HepG2 (cell line): ENCODE results near the gene RAB15. TPM values are rescaled to one million over a fixed set of nuclear protein-coding genes. Genes with fewer than 3 reads are reported as not detected.

Experiments used
- ARNT2 ChIP-seq: sonication (generic); formaldehyde crosslinking; IDR thresholded peaks from 2 replicates; pipeline ENCODE4 v1.8.0; 2022; ENCODE audit warnings: mild to moderate bottlenecking, low read depth, missing genetic modification reagents, moderate library complexity
- FOXC1 ChIP-seq: sonication (generic); formaldehyde crosslinking; IDR thresholded peaks from 2 replicates; pipeline ENCODE4 v1.8.0; 2022; ENCODE audit warnings: mild to moderate bottlenecking, missing genetic modification reagents, borderline replicate concordance
- GATAD2A ChIP-seq: IDR thresholded peaks from 2 replicates; pipeline ENCODE4 v1.6.1; 2016
- IRF2 ChIP-seq: IDR thresholded peaks from 2 replicates; pipeline ENCODE4 v1.6.1; 2018; ENCODE audit warnings: missing genetic modification reagents, missing compliant biosample characterization
- KLF13 ChIP-seq: sonication (generic); formaldehyde crosslinking; IDR thresholded peaks from 2 replicates; pipeline ENCODE4 v1.4.0; 2020; ENCODE audit warnings: mild to moderate bottlenecking, missing genetic modification reagents
- PTBP1 ChIP-seq: fragments of 200-400 bp; formaldehyde crosslinking; IDR thresholded peaks from 2 replicates; pipeline ENCODE4 v1.6.1; 2018; ENCODE audit warnings: low read length, low read depth; ENCODE audit not compliant: poor library complexity, severe bottlenecking
- SMC3 ChIP-seq: IDR thresholded peaks from 2 replicates; pipeline ENCODE4 v1.6.1; 2011; ENCODE audit warnings: low read length, improper control_type of control experiment
- ZC3H4 ChIP-seq: sonication (generic); formaldehyde crosslinking; IDR thresholded peaks from 2 replicates; pipeline ENCODE4 v1.4.0; 2020; ENCODE audit warnings: missing genetic modification reagents, borderline replicate concordance
- ZFP82 ChIP-seq: sonication (generic); formaldehyde crosslinking; IDR thresholded peaks from 2 replicates; pipeline ENCODE4 v1.5.1; 2020; ENCODE audit warnings: mild to moderate bottlenecking, missing genetic modification reagents, borderline replicate concordance
- ZNF260 ChIP-seq: sonication (generic); formaldehyde crosslinking; IDR thresholded peaks from 2 replicates; pipeline ENCODE4 v1.4.0; 2020; ENCODE audit warnings: missing genetic modification reagents, low read depth, mild to moderate bottlenecking, borderline replicate concordance
- ZNF329 ChIP-seq: sonication (generic); formaldehyde crosslinking; IDR thresholded peaks from 2 replicates; pipeline ENCODE4 v1.9.0; 2021; ENCODE audit warnings: low read depth, mild to moderate bottlenecking, missing genetic modification reagents
- ZNF557 ChIP-seq: sonication (generic); formaldehyde crosslinking; IDR thresholded peaks from 2 replicates; pipeline ENCODE4 v1.4.0; 2020; ENCODE audit warnings: missing genetic modification reagents
- ZNF558 ChIP-seq: sonication (generic); formaldehyde crosslinking; IDR thresholded peaks from 2 replicates; pipeline ENCODE4 v1.9.0; 2022; ENCODE audit warnings: mild to moderate bottlenecking, missing genetic modification reagents, borderline replicate concordance
- ZNF660 ChIP-seq: sonication (generic); formaldehyde crosslinking; IDR thresholded peaks from 2 replicates; pipeline ENCODE4 v1.5.1; 2020; ENCODE audit warnings: mild to moderate bottlenecking, low read depth, missing genetic modification reagents, borderline replicate concordance
- polyA plus RNA-seq, 8 experiments: library from polyadenylated mRNA; depleted of rRNA in 3 of 8; stranded (reverse) in 7 of 8; unstranded in 1 of 8; fragments of >200 nt; fragmentation: Illumina TruSeq in 4 of 8; extraction: Trizol in 4 of 8; gene quantifications; 2 replicates each; pipeline versions ENCODE4 v1.2.1 to v1.2.3, GENCODE V29; 2011 to 2016; ENCODE audit warnings: low read depth in 4 of 8, missing spikeins in 1 of 8, mixed read lengths in 1 of 8; ENCODE audit not compliant: insufficient read depth in 1 of 8
- total RNA-seq, 5 experiments: library from RNA; depleted of rRNA; stranded (reverse); fragments of >200 nt; fragmentation: Illumina TruSeq; extraction: Trizol; gene quantifications; 2 replicates each; pipeline ENCODE4 v1.2.3, GENCODE V29; 2016; ENCODE audit warnings: low read depth in 1 of 5
- TF ChIP-seq, protein P1 (sequence below): sonication (generic); formaldehyde crosslinking; IDR thresholded peaks from 2 replicates; pipeline ENCODE4 v1.4.0; 2020; ENCODE audit warnings: missing genetic modification reagents
- TF ChIP-seq, protein P2 (sequence below): IDR thresholded peaks from 2 replicates; pipeline ENCODE4 v1.6.1; 2016; ENCODE audit warnings: missing compliant biosample characterization, missing genetic modification reagents, borderline replicate concordance
- TF ChIP-seq, protein P3 (sequence below): sonication (generic); formaldehyde crosslinking; IDR thresholded peaks from 2 replicates; pipeline ENCODE4; 2020; ENCODE audit warnings: missing genetic modification reagents, mild to moderate bottlenecking, borderline replicate concordance
- TF ChIP-seq, protein P4 (sequence below): sonication (generic); formaldehyde crosslinking; IDR thresholded peaks from 2 replicates; pipeline ENCODE4 v1.5.0; 2020; ENCODE audit warnings: missing genetic modification reagents
- TF ChIP-seq, protein P5 (sequence below): sonication (generic); formaldehyde crosslinking; IDR thresholded peaks from 2 replicates; pipeline ENCODE4 v1.8.1; 2023; ENCODE audit warnings: mild to moderate bottlenecking, missing genetic modification reagents

The RAB15 gene
- total and polyA plus RNA-seq, 2 of the 13 experiments (the other 11 are each of a cell fraction or from before 2014, with no cell fraction given), result 7.4 to 18.5 TPM

DNA sequence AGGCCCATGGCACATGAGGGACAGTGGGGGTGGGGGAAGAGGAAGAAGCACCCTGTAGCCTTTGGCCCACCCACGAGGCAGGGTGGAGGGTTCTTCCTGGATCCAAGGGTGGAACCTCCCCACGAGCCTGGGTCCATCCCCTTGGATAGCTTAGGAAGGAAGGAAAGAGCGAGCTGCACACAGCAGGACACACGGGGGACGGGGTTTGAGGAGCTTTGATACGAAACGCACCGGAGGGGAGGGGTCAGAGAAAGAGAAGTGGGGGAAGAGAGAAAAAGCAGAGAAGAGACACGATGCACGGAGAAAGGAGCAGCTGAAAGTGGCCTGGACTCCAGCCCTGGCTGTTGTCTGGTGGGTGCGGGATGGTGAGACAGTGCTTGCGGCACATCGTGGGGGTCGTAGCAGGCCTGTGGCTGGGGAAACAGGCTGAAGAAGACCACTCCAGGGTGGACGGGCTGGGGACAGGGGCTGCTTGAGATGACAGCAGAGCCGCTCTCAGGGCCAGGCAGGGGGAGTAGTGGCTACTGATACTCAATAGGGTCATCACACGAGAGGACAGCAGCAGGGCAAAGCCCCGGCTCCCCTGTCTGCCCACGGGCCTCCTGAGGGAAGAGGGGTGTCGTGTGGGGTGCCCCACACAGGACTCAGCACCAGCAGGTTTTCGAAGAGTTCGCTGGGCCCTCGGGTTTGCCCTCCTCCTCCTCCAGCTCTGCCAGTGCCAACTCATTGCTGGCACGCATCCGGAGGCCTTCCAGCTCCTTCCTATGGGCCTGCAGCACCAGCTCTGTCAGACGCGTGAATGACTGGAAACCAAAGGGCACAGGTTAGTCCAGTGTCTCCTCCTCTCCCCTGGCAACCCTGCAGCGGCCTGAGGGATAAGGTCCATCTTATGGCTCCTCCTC lies 24.2 kb downstream of the RAB15 start (continued):
- TF ChIP-seq, protein P1, sequence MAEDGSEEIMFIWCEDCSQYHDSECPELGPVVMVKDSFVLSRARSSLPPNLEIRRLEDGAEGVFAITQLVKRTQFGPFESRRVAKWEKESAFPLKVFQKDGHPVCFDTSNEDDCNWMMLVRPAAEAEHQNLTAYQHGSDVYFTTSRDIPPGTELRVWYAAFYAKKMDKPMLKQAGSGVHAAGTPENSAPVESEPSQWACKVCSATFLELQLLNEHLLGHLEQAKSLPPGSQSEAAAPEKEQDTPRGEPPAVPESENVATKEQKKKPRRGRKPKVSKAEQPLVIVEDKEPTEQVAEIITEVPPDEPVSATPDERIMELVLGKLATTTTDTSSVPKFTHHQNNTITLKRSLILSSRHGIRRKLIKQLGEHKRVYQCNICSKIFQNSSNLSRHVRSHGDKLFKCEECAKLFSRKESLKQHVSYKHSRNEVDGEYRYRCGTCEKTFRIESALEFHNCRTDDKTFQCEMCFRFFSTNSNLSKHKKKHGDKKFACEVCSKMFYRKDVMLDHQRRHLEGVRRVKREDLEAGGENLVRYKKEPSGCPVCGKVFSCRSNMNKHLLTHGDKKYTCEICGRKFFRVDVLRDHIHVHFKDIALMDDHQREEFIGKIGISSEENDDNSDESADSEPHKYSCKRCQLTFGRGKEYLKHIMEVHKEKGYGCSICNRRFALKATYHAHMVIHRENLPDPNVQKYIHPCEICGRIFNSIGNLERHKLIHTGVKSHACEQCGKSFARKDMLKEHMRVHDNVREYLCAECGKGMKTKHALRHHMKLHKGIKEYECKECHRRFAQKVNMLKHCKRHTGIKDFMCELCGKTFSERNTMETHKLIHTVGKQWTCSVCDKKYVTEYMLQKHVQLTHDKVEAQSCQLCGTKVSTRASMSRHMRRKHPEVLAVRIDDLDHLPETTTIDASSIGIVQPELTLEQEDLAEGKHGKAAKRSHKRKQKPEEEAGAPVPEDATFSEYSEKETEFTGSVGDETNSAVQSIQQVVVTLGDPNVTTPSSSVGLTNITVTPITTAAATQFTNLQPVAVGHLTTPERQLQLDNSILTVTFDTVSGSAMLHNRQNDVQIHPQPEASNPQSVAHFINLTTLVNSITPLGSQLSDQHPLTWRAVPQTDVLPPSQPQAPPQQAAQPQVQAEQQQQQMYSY (CRISPR knock-in tag), result no peak
- no peak for TF ChIP-seq ZFP82 (CRISPR knock-in tag)
- TF ChIP-seq, protein P2, sequence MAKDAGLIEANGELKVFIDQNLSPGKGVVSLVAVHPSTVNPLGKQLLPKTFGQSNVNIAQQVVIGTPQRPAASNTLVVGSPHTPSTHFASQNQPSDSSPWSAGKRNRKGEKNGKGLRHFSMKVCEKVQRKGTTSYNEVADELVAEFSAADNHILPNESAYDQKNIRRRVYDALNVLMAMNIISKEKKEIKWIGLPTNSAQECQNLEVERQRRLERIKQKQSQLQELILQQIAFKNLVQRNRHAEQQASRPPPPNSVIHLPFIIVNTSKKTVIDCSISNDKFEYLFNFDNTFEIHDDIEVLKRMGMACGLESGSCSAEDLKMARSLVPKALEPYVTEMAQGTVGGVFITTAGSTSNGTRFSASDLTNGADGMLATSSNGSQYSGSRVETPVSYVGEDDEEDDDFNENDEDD, result 0 out of 2 replicates have a peak, but pooled peaks have one; percentile 48
- no peak for TF ChIP-seq ZNF660
- TF ChIP-seq PTBP1, result no peak
- no peak for TF ChIP-seq FOXC1 (CRISPR knock-in tag)
- TF ChIP-seq, protein P3, sequence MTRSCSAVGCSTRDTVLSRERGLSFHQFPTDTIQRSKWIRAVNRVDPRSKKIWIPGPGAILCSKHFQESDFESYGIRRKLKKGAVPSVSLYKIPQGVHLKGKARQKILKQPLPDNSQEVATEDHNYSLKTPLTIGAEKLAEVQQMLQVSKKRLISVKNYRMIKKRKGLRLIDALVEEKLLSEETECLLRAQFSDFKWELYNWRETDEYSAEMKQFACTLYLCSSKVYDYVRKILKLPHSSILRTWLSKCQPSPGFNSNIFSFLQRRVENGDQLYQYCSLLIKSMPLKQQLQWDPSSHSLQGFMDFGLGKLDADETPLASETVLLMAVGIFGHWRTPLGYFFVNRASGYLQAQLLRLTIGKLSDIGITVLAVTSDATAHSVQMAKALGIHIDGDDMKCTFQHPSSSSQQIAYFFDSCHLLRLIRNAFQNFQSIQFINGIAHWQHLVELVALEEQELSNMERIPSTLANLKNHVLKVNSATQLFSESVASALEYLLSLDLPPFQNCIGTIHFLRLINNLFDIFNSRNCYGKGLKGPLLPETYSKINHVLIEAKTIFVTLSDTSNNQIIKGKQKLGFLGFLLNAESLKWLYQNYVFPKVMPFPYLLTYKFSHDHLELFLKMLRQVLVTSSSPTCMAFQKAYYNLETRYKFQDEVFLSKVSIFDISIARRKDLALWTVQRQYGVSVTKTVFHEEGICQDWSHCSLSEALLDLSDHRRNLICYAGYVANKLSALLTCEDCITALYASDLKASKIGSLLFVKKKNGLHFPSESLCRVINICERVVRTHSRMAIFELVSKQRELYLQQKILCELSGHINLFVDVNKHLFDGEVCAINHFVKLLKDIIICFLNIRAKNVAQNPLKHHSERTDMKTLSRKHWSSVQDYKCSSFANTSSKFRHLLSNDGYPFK, result no peak
- no peak for TF ChIP-seq IRF2
- TF ChIP-seq ZNF260 (CRISPR knock-in tag), result no peak
- no peak for TF ChIP-seq ZNF557 (CRISPR knock-in tag)
- peak; percentile 68 for TF ChIP-seq GATAD2A
- no peak for TF ChIP-seq ZC3H4 (CRISPR knock-in tag)
- TF ChIP-seq ZNF329, result no peak
- TF ChIP-seq ARNT2 (CRISPR knock-in tag), result peak; percentile 56; the same call in 1 of the 2 replicates
- no peak for TF ChIP-seq KLF13 (CRISPR knock-in tag)
- TF ChIP-seq, protein P4, sequence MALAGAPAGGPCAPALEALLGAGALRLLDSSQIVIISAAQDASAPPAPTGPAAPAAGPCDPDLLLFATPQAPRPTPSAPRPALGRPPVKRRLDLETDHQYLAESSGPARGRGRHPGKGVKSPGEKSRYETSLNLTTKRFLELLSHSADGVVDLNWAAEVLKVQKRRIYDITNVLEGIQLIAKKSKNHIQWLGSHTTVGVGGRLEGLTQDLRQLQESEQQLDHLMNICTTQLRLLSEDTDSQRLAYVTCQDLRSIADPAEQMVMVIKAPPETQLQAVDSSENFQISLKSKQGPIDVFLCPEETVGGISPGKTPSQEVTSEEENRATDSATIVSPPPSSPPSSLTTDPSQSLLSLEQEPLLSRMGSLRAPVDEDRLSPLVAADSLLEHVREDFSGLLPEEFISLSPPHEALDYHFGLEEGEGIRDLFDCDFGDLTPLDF, result no peak
- no peak for TF ChIP-seq ZNF558 (CRISPR knock-in tag)
- no peak for TF ChIP-seq SMC3
- TF ChIP-seq, protein P5, sequence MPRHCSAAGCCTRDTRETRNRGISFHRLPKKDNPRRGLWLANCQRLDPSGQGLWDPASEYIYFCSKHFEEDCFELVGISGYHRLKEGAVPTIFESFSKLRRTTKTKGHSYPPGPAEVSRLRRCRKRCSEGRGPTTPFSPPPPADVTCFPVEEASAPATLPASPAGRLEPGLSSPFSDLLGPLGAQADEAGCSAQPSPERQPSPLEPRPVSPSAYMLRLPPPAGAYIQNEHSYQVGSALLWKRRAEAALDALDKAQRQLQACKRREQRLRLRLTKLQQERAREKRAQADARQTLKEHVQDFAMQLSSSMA (CRISPR knock-in tag), result 0 out of 2 replicates have a peak, but pooled peaks have one; percentile 20
